Measurements from ENCODE around the gene IRF2BP2. TPM values are rescaled to one million over a fixed set of nuclear protein-coding genes. Genes with fewer than 3 reads are reported as not detected.

Gene IRF2BP2
- total and polyA plus RNA-seq, 2 of the 13 experiments (the other 11 are each of a cell fraction or from before 2014, with no cell fraction given), result 140 to 147 TPM

DNA sequence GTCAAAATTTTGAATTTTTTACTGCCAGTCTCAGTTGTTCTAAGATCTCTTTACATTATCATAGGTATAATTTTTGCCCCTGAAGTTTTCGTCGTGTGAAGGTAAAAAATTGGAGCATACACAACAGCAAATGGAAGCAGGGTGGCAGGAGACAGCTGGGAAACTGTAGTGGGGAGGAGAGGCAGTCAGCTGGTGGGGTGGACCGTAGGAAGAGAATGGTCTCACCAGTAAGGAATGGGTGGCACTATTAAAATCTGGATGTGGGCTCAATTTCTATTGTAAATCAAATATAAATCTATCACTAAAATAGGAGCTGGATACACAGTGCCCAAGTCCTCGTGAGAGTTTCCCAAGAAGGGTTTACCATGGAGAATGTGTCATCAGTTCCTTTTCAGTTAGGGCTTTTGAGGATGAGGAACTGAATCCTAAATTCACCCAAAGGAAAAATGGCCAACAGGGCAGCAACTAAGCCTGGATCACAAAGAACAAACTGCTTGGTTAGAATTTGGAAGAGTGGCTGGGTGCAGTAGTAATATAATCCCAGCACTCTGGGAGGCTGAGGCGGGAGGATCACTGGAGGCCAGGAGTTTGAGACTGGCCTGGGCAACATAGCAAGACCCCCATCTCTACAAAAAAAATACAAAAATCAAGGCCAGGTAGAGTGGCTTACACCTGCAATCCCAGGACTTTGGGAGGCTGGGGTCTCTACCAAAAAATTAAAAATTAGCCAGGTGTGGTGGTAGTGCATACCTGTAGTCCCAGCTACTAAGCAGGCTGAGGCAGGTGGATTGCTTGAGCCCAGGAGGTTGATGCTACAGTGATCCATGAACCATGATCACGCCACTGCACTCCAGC, 10.5 kb upstream of the IRF2BP2 start (continued):
- TF ChIP-seq, protein P1, sequence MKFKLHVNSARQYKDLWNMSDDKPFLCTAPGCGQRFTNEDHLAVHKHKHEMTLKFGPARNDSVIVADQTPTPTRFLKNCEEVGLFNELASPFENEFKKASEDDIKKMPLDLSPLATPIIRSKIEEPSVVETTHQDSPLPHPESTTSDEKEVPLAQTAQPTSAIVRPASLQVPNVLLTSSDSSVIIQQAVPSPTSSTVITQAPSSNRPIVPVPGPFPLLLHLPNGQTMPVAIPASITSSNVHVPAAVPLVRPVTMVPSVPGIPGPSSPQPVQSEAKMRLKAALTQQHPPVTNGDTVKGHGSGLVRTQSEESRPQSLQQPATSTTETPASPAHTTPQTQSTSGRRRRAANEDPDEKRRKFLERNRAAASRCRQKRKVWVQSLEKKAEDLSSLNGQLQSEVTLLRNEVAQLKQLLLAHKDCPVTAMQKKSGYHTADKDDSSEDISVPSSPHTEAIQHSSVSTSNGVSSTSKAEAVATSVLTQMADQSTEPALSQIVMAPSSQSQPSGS (CRISPR knock-in tag; IDR thresholded peaks at IDR 0.05), result no peak
- TF ChIP-seq PAX8 (CRISPR knock-in tag; IDR thresholded peaks at IDR 0.05; ENCODE audit: borderline replicate concordance) (no peak; the same call in 1 of the 2 replicates), IRF2 (CRISPR knock-in tag; IDR thresholded peaks at IDR 0.05) (no peak), SATB2 (CRISPR knock-in tag; IDR thresholded peaks at IDR 0.05) (0 out of 2 replicates have a peak, but pooled peaks have one; percentile 34), SP5 (CRISPR knock-in tag; IDR thresholded peaks at IDR 0.05; ENCODE audit: borderline replicate concordance, low read depth) (no peak), RFXANK (CRISPR knock-in tag; IDR thresholded peaks at IDR 0.05) (no peak), DNMT3B (CRISPR knock-in tag; conservative IDR thresholded peaks at IDR 0.05) (no peak), SIN3A (IDR thresholded peaks at IDR 0.05; ENCODE audit: borderline replicate concordance, low read depth, low read length) (no peak), KLF16 (CRISPR knock-in tag; IDR thresholded peaks at IDR 0.05) (no peak; a peak in 1 of 4 replicates), HNRNPH1 (optimal IDR thresholded peaks at IDR 0.05; ENCODE audit: low read depth, low read length) (no peak), TAF15 (IDR thresholded peaks at IDR 0.05; ENCODE audit: low read depth, low read length, poor library complexity, severe bottlenecking) (no peak), ZSCAN12 (CRISPR knock-in tag; IDR thresholded peaks at IDR 0.05) (peak; percentile 75; the same call in 1 of the 2 replicates), TBX3 (IDR thresholded peaks at IDR 0.05; ENCODE audit: borderline replicate concordance) (no peak), ADNP (CRISPR knock-in tag; IDR thresholded peaks at IDR 0.05) (peak; percentile 91), ZNF329 (CRISPR knock-in tag; IDR thresholded peaks at IDR 0.05; ENCODE audit: low read depth) (no peak), ZBTB1 (CRISPR knock-in tag; IDR thresholded peaks at IDR 0.05; ENCODE audit: borderline replicate concordance) (no peak)
- TF ChIP-seq, protein P2, sequence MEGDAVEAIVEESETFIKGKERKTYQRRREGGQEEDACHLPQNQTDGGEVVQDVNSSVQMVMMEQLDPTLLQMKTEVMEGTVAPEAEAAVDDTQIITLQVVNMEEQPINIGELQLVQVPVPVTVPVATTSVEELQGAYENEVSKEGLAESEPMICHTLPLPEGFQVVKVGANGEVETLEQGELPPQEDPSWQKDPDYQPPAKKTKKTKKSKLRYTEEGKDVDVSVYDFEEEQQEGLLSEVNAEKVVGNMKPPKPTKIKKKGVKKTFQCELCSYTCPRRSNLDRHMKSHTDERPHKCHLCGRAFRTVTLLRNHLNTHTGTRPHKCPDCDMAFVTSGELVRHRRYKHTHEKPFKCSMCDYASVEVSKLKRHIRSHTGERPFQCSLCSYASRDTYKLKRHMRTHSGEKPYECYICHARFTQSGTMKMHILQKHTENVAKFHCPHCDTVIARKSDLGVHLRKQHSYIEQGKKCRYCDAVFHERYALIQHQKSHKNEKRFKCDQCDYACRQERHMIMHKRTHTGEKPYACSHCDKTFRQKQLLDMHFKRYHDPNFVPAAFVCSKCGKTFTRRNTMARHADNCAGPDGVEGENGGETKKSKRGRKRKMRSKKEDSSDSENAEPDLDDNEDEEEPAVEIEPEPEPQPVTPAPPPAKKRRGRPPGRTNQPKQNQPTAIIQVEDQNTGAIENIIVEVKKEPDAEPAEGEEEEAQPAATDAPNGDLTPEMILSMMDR (CRISPR knock-in tag; IDR thresholded peaks at IDR 0.05), result no peak
- TF ChIP-seq, protein P3, sequence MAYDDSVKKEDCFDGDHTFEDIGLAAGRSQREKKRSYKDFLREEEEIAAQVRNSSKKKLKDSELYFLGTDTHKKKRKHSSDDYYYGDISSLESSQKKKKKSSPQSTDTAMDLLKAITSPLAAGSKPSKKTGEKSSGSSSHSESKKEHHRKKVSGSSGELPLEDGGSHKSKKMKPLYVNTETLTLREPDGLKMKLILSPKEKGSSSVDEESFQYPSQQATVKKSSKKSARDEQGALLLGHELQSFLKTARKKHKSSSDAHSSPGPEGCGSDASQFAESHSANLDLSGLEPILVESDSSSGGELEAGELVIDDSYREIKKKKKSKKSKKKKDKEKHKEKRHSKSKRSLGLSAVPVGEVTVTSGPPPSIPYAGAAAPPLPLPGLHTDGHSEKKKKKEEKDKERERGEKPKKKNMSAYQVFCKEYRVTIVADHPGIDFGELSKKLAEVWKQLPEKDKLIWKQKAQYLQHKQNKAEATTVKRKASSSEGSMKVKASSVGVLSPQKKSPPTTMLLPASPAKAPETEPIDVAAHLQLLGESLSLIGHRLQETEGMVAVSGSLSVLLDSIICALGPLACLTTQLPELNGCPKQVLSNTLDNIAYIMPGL (CRISPR knock-in tag; IDR thresholded peaks at IDR 0.05; ENCODE audit: borderline replicate concordance in 1 of 2, low read depth in 1 of 2), result no peak; a peak in 1 of 4 replicates
- TF ChIP-seq, protein P4, sequence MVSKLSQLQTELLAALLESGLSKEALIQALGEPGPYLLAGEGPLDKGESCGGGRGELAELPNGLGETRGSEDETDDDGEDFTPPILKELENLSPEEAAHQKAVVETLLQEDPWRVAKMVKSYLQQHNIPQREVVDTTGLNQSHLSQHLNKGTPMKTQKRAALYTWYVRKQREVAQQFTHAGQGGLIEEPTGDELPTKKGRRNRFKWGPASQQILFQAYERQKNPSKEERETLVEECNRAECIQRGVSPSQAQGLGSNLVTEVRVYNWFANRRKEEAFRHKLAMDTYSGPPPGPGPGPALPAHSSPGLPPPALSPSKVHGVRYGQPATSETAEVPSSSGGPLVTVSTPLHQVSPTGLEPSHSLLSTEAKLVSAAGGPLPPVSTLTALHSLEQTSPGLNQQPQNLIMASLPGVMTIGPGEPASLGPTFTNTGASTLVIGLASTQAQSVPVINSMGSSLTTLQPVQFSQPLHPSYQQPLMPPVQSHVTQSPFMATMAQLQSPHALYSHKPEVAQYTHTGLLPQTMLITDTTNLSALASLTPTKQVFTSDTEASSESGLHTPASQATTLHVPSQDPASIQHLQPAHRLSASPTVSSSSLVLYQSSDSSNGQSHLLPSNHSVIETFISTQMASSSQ (IDR thresholded peaks at IDR 0.05; ENCODE audit: low read depth), result no peak
- TF ChIP-seq, protein P4 (CRISPR knock-in tag; IDR thresholded peaks at IDR 0.05; ENCODE audit: borderline replicate concordance), result no peak

Measured in HepG2 (cell line).